Calu3 (cell line): Measurements from ENCODE around the gene CYP2C19. TPM values are rescaled to one million over a fixed set of nuclear protein-coding genes. Genes with fewer than 3 reads are reported as not detected.
"Not testable (repeated sequence)": the region's sequence is repeated elsewhere in the genome, so short reads cannot be mapped to it uniquely, and the experiment has no call there.

Experiments
- BruUV-seq: library from RNA; stranded (reverse); fragments of 400-500 nt; replicated peaks from 2 replicates; lab custom pipeline; 2021; lab: Mats Ljungman, UMichigan
- CTCF ChIA-PET: fragments of 300-600 bp; sonication (Branson Sonifier 250); formaldehyde crosslinking; loops from one replicate; lab custom pipeline; 2022; ENCODE audit warnings: antibody characterized with exemption; lab: Charles Lee
- DNase-seq: peaks from one replicate; pipeline ENCODE4 v3.0.0; 2022
- H3K27ac Mint-ChIP-seq: one replicate; pipeline ENCODE4 v1.8.0; 2022; ENCODE audit warnings: mixed read lengths; ENCODE audit not compliant: unreplicated experiment
- H3K27me3 Mint-ChIP-seq: one replicate; pipeline ENCODE4 v1.8.0; 2022; ENCODE audit warnings: mixed read lengths; ENCODE audit not compliant: unreplicated experiment
- H3K36me3 Mint-ChIP-seq: one replicate; pipeline ENCODE4 v1.8.0; 2022; ENCODE audit warnings: mild to moderate bottlenecking, moderate library complexity, mixed read lengths; ENCODE audit not compliant: insufficient read depth, unreplicated experiment
- H3K4me1 Mint-ChIP-seq: one replicate; pipeline ENCODE4 v1.8.0; 2022; ENCODE audit warnings: mild to moderate bottlenecking, low read depth, mixed read lengths; ENCODE audit not compliant: unreplicated experiment
- H3K4me3 Mint-ChIP-seq: one replicate; pipeline ENCODE4 v1.8.0; 2022; ENCODE audit warnings: mild to moderate bottlenecking, low read depth, moderate library complexity, mixed read lengths; ENCODE audit not compliant: unreplicated experiment
- H3K9me3 Mint-ChIP-seq: one replicate; pipeline ENCODE4 v1.8.0; 2022; ENCODE audit warnings: low read depth, mixed read lengths; ENCODE audit not compliant: unreplicated experiment
- CTCF ChIP-seq: fragments of 200-600 bp; IDR thresholded peaks from one replicate; pipeline ENCODE4 v1.8.0; 2022; ENCODE audit warnings: antibody characterized with exemption; ENCODE audit not compliant: unreplicated experiment
- intact Hi-C: fragments of 100-400 bp; cut with micrococcal nuclease; formaldehyde crosslinking; loops from one replicate; pipeline ENCODE4 v1.10.0; 2022; ENCODE audit not compliant: unreplicated experiment
- total RNA-seq: library from RNA; stranded (reverse); gene quantifications from 2 replicates; pipeline ENCODE4 v1.2.3, GENCODE V29; 2022

The CYP2C19 gene
- total RNA-seq, 1 experiment from 2014 or later, result 3.6 TPM

- no peaks in the 10 kb centered on the region for H3K36me3 Mint-ChIP-seq
- intact Hi-C loops, result no loop called here
- no peak overlapping the region for H3K27ac Mint-ChIP-seq
- TF ChIP-seq CTCF, result no peak
- BruUV-seq, result no TSS peak
- no peak for DNase-seq
- no peak overlapping the region for H3K4me3 Mint-ChIP-seq
- H3K27me3 Mint-ChIP-seq, result no peaks in the 10 kb centered on the region
- H3K9me3 Mint-ChIP-seq, result no peaks in the 10 kb centered on the region
- CTCF ChIA-PET, result interaction anchor here (0.5 kb wide), 1 partner anchor 20 kb away, joined by 4 read pairs; no protein-coding TSS in a partner anchor
- peaks cover 10% of the 10 kb centered on the region for H3K4me1 Mint-ChIP-seq
Measured at GRCh38 chr10:94777886-94778458, 15.5 kb downstream of the CYP2C19 start.

GRCh38 chr10:94780844-94781243 lies 18.4 kb downstream of the CYP2C19 start:
- Mint-ChIP-seq H3K4me3 (no peak overlapping the region), H3K9me3 (peaks cover under 1% of the 10 kb centered on the region), H3K27me3 (no peaks in the 10 kb centered on the region), H3K36me3 (no peaks in the 10 kb centered on the region), H3K4me1 (peaks cover 10% of the 10 kb centered on the region), H3K27ac (no peak overlapping the region)
- CTCF ChIA-PET, result no interaction called here
- DNase-seq, result no peak
- intact Hi-C loops, result no loop called here
- BruUV-seq, result no TSS peak
- no peak for TF ChIP-seq CTCF

DNA sequence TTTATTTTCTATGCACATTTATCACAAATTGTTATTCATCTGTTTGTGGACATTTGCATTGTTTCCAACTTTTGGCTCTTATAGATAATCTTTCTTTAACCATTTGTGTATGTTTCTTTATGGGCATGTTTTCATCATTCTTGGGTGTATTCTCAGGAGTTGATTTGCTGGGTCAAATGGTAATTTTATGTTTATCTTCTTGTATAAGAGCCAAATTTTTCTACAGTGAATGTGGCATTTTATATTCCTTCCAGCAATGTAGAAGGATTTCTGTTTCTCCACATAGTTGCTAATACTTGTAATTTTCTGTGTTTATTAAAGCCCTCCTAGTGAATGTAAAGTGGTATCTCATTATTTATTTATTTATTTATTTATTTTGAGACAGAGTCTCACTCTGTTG lies 21.8 kb downstream of the CYP2C19 start:
- BruUV-seq, result no TSS peak

DNA sequence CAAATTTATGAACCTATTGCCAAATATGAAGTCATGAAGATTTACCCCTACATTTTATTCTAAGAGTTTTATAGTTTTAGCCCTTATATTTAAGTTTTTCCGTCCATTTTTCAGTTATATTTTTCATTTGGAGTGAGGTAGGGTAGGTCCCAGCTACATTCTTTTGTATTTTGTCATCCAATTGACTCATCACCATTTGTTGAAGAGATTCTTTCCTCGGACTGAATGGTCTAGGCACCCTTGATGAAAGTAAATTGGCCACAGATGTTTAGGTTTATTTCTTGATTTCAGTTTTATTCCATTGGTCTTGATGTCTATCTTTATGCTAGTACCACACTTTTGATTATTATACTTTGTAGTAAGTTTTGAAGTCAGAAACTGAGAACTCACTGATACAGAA lies 22.7 kb downstream of the CYP2C19 start:
- Mint-ChIP-seq H3K9me3 (peaks cover 3% of the 10 kb centered on the region), H3K27me3 (no peaks in the 10 kb centered on the region), H3K27ac (no peak overlapping the region), H3K4me3 (no peak overlapping the region), H3K36me3 (no peaks in the 10 kb centered on the region), H3K4me1 (no peaks in the 10 kb centered on the region)
- no TSS peak for BruUV-seq
- intact Hi-C loops, result no loop called here
- CTCF ChIA-PET, result no interaction called here
- no peak for DNase-seq
- TF ChIP-seq CTCF, result no peak

More for the DNA sequence above, 21.8 kb downstream of the CYP2C19 start:
- Mint-ChIP-seq H3K4me3 (no peak overlapping the region), H3K4me1 (no peaks in the 10 kb centered on the region), H3K9me3 (peaks cover 3% of the 10 kb centered on the region), H3K27ac (no peak overlapping the region), H3K27me3 (no peaks in the 10 kb centered on the region), H3K36me3 (no peaks in the 10 kb centered on the region)
- intact Hi-C loops, result no loop called here
- no peak for TF ChIP-seq CTCF
- CTCF ChIA-PET, result no interaction called here
- DNase-seq, result no peak

GRCh38 chr10:94800551-94800950 lies 38.1 kb downstream of the CYP2C19 start:
- CTCF ChIA-PET, H3K27ac Mint-ChIP-seq, H3K36me3 Mint-ChIP-seq, H3K4me1 Mint-ChIP-seq, BruUV-seq, H3K4me3 Mint-ChIP-seq, DNase-seq, H3K9me3 Mint-ChIP-seq, H3K27me3 Mint-ChIP-seq, intact Hi-C loops: not testable (repeated sequence)
